Testis (tissue), 2 donors: ENCODE data around the gene TRMT10B.

Source experiments
- POLR2A ChIP-seq: fragments of 450-650 bp; IDR thresholded peaks from one replicate; pipeline ENCODE4 v1.6.1; 2017; ENCODE audit warnings: antibody characterized with exemption, mild to moderate bottlenecking, moderate library complexity
- TF ChIP-seq, protein P1 (sequence below), 3 experiments: fragments of 450-650 bp in 2 of 3; fragments of 200-600 bp in 1 of 3; sonication (generic) in 1 of 3; IDR thresholded peaks; one replicate each; pipeline ENCODE4 v1.5.1; 2016 to 2019; ENCODE audit warnings: antibody characterized with exemption in 3 of 3, mild to moderate bottlenecking in 2 of 3, moderate library complexity in 1 of 3

DNA sequence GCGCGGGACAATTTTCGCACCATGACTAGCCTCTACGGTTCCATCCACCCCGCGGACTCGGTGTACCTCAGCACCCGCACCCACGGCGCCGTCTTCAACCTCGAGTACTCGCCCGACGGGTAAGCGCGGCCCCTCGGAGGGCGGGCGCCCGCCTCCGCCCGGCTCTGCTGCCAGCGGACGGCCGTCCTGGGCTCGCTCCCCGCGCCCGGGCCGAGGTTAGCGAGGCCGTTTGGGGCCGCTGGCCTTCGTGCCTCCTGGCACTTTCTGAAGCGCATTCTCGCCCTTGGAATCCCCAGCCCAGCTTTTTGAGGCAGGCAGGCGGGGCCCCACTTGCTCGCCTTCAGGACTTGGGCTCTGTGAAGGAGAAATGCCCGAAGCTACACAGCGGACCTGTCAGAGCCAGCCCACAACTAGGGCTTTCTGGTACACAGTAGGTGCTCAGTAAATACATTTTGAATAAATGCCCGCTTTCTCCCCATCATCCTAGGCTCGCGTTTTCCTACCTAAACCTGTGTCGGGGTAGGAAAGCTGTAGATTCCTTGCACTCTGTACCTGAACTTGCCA, 47.8 kb downstream of the TRMT10B start:
- TF ChIP-seq, protein P1, sequence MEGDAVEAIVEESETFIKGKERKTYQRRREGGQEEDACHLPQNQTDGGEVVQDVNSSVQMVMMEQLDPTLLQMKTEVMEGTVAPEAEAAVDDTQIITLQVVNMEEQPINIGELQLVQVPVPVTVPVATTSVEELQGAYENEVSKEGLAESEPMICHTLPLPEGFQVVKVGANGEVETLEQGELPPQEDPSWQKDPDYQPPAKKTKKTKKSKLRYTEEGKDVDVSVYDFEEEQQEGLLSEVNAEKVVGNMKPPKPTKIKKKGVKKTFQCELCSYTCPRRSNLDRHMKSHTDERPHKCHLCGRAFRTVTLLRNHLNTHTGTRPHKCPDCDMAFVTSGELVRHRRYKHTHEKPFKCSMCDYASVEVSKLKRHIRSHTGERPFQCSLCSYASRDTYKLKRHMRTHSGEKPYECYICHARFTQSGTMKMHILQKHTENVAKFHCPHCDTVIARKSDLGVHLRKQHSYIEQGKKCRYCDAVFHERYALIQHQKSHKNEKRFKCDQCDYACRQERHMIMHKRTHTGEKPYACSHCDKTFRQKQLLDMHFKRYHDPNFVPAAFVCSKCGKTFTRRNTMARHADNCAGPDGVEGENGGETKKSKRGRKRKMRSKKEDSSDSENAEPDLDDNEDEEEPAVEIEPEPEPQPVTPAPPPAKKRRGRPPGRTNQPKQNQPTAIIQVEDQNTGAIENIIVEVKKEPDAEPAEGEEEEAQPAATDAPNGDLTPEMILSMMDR (IDR thresholded peaks at IDR 0.05): no peak
- TF ChIP-seq POLR2A: no peak
